ENCODE data around the gene DPH2.

DPH2 gene

DNA sequence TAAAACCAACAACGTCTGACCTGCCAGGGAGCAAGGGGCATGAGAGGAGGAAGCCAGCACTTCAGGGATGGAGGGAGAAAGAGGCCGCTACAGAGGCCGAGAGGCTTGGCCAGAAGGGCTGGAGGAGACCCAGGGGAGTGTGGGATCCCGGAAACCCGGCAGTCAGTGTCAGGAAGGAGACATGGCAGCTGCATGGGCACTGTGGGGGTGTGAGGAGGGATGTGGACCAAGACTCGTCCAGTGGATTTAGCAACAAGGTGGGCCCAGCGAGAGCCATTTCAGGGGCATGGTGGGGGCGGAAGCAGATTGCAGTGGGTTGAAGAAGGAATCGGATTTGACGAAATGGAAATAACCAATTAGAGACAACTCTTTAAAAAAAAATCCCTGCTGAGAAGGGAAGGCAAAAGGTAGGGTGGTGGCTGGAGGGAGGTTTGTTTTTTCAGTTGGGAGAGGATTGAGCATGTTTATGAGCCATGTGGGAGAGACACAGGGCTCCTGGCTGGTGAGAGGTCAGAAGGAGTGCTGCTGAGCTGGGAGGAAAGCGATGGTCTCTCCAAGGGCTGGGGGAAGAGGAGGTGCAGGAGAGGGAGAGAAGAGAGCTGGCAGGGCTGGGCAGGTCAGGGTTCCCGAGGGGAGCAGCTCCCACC lies 13.6 kb downstream of the DPH2 start:
- Histone ChIP-seq H2AFZ (no peak overlapping the region), H3K79me2 (no peaks in the 10 kb centered on the region), H3K9ac (no peak overlapping the region), H3K4me1 (no peaks in the 10 kb centered on the region), H3K4me2 (ENCODE audit: low read length) (no peak overlapping the region), H3K27ac (no peak overlapping the region), H3K4me3 (ENCODE audit: low read depth, low read length) (no peak overlapping the region), H3K9me3 (ENCODE audit: control insufficient read depth, low read length) (no peaks in the 10 kb centered on the region), H3K27me3 (ENCODE audit: control insufficient read depth, insufficient read depth, low read length) (no peaks in the 10 kb centered on the region), H3K36me3 (ENCODE audit: control insufficient read depth, insufficient read depth, low read length) (no peaks in the 10 kb centered on the region)
- TF ChIP-seq, protein P1, sequence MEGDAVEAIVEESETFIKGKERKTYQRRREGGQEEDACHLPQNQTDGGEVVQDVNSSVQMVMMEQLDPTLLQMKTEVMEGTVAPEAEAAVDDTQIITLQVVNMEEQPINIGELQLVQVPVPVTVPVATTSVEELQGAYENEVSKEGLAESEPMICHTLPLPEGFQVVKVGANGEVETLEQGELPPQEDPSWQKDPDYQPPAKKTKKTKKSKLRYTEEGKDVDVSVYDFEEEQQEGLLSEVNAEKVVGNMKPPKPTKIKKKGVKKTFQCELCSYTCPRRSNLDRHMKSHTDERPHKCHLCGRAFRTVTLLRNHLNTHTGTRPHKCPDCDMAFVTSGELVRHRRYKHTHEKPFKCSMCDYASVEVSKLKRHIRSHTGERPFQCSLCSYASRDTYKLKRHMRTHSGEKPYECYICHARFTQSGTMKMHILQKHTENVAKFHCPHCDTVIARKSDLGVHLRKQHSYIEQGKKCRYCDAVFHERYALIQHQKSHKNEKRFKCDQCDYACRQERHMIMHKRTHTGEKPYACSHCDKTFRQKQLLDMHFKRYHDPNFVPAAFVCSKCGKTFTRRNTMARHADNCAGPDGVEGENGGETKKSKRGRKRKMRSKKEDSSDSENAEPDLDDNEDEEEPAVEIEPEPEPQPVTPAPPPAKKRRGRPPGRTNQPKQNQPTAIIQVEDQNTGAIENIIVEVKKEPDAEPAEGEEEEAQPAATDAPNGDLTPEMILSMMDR (IDR thresholded peaks at IDR 0.05) = no peak

- no peak overlapping the region for H3K4me3 ChIP-seq (ENCODE audit: low read depth, low read length)
- TF ChIP-seq, protein P1 (IDR thresholded peaks at IDR 0.05) = no peak
- no peaks in the 10 kb centered on the region for H3K4me1 ChIP-seq
Measured at GRCh38 chr1:43984855-43985254, 15.0 kb downstream of the DPH2 start.

DNA sequence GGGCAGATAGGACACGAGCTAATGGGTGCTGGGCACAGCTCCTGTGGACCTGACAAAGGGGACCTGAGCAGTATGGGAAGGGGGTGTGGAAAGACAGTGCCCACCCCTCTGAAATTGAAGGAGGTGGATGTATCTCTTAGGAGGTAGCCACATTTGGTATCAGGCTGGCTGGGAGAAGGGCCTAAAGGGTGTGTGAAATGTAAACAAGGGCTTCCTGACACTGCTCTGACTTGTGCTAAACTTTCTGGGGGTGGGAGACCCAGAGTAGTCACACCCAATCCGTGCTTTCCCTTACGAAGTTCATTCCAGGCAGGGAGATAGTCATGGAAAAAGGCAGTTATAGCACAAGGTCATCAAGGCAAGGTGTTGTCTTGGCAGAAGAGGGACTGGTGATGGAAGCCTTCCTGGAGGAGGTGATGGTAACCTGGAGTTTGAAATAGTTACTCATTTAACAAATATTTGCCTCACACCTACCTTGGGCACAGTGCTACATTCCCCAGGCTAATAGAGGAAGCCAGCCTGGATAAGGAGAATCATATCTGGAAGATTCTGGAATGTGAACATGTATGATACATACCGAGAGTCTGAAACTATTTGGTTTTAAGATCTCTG lies 16.3 kb downstream of the DPH2 start:
- H3K27me3 ChIP-seq (ENCODE audit: control insufficient read depth, insufficient read depth, low read length) = no peaks in the 10 kb centered on the region
- no peak overlapping the region for H3K9ac ChIP-seq
- no peaks in the 10 kb centered on the region for H3K79me2 ChIP-seq
- H3K4me3 ChIP-seq (ENCODE audit: low read depth, low read length) = no peak overlapping the region
- H3K27ac ChIP-seq = no peak overlapping the region
- no peaks in the 10 kb centered on the region for H3K36me3 ChIP-seq (ENCODE audit: control insufficient read depth, insufficient read depth, low read length)
- no peak overlapping the region for H2AFZ ChIP-seq
- no peaks in the 10 kb centered on the region for H3K9me3 ChIP-seq (ENCODE audit: control insufficient read depth, low read length)
- peaks cover 2% of the 10 kb centered on the region for H3K4me1 ChIP-seq
- TF ChIP-seq, protein P1 (IDR thresholded peaks at IDR 0.05) = no peak
- no peak overlapping the region for H3K4me2 ChIP-seq (ENCODE audit: low read length)

More at GRCh38 chr1:43984855-43985254, 15.0 kb downstream of the DPH2 start:
- H3K9me3 ChIP-seq (ENCODE audit: control insufficient read depth, low read length) = no peaks in the 10 kb centered on the region
- no peak overlapping the region for H2AFZ ChIP-seq
- no peak overlapping the region for H3K4me2 ChIP-seq (ENCODE audit: low read length)
- no peak overlapping the region for H3K27ac ChIP-seq
- H3K79me2 ChIP-seq = no peaks in the 10 kb centered on the region
- H3K27me3 ChIP-seq (ENCODE audit: control insufficient read depth, insufficient read depth, low read length) = no peaks in the 10 kb centered on the region
- no peaks in the 10 kb centered on the region for H3K36me3 ChIP-seq (ENCODE audit: control insufficient read depth, insufficient read depth, low read length)
- no peak overlapping the region for H3K9ac ChIP-seq

- H3K79me2 ChIP-seq = no peaks in the 10 kb centered on the region
- no peak overlapping the region for H3K9ac ChIP-seq
- peaks cover 2% of the 10 kb centered on the region for H3K4me1 ChIP-seq
- no peak overlapping the region for H3K4me2 ChIP-seq (ENCODE audit: low read length)
- H3K36me3 ChIP-seq (ENCODE audit: control insufficient read depth, insufficient read depth, low read length) = no peaks in the 10 kb centered on the region
- H3K27ac ChIP-seq = no peak overlapping the region
- H3K27me3 ChIP-seq (ENCODE audit: control insufficient read depth, insufficient read depth, low read length) = no peaks in the 10 kb centered on the region
- no peak overlapping the region for H2AFZ ChIP-seq
- TF ChIP-seq, protein P1 (IDR thresholded peaks at IDR 0.05) = no peak
- no peaks in the 10 kb centered on the region for H3K9me3 ChIP-seq (ENCODE audit: control insufficient read depth, low read length)
- no peak overlapping the region for H3K4me3 ChIP-seq (ENCODE audit: low read depth, low read length)
Measured at GRCh38 chr1:43986712-43987111, 16.9 kb downstream of the DPH2 start.

Measured in parathyroid adenoma (tissue), 2 donors.